GM23248 (cell line): ENCODE measurements around the gene ICAM5. TPM values are rescaled to one million over a fixed set of nuclear protein-coding genes. Genes with fewer than 3 reads are reported as not detected.

Source experiments
- DNase-seq: peaks from one replicate; pipeline ENCODE4 v3.0.0-alpha.2; 2015
- H2AFZ ChIP-seq: fragments of 200-600 bp; sonication (generic); 2 replicates; pipeline ENCODE4 v1.6.1; 2016; ENCODE audit warnings: antibody characterized with exemption
- H3F3A ChIP-seq: fragments of 200-600 bp; sonication (generic); 2 replicates; pipeline ENCODE4 v1.6.1; 2016; ENCODE audit warnings: mild to moderate bottlenecking, antibody characterized with exemption, mixed run types; ENCODE audit not compliant: insufficient read depth
- H3K27ac ChIP-seq: fragments of 200-600 bp; sonication (generic); 2 replicates; pipeline ENCODE4 v1.5.1; 2016; ENCODE audit warnings: mild to moderate bottlenecking
- H3K27me3 ChIP-seq: fragments of 200-600 bp; sonication (generic); replicated peaks from 2 replicates; pipeline ENCODE4 v1.6.1; 2016; ENCODE audit warnings: mild to moderate bottlenecking; ENCODE audit not compliant: insufficient read depth
- H3K36me3 ChIP-seq: fragments of 200-600 bp; sonication (generic); 2 replicates; pipeline ENCODE4 v1.6.1; 2016; ENCODE audit warnings: low read depth, mild to moderate bottlenecking
- H3K4me1 ChIP-seq: fragments of 200-600 bp; sonication (generic); 2 replicates; pipeline ENCODE4 v1.6.1; 2016; ENCODE audit warnings: mild to moderate bottlenecking; ENCODE audit not compliant: insufficient read depth
- H3K4me2 ChIP-seq: fragments of 200-600 bp; sonication (generic); one replicate; pipeline ENCODE4 v1.6.1; 2016; ENCODE audit warnings: mild to moderate bottlenecking; ENCODE audit not compliant: unreplicated experiment
- H3K4me3 ChIP-seq: fragments of 200-600 bp; sonication (generic); 2 replicates; pipeline ENCODE4 v1.5.1; 2016; ENCODE audit warnings: mild to moderate bottlenecking
- H3K79me2 ChIP-seq: fragments of 200-600 bp; sonication (generic); 2 replicates; pipeline ENCODE4 v1.6.1; 2016; ENCODE audit warnings: mild to moderate bottlenecking; ENCODE audit not compliant: insufficient read depth
- H3K9ac ChIP-seq: fragments of 200-600 bp; sonication (generic); 2 replicates; pipeline ENCODE4 v1.6.1; 2016; ENCODE audit warnings: mild to moderate bottlenecking
- H3K9me2 ChIP-seq: fragments of 200-600 bp; sonication (generic); 2 replicates; pipeline ENCODE4 v1.6.1; 2016; ENCODE audit warnings: mixed run types, mild to moderate bottlenecking, moderate library complexity; ENCODE audit not compliant: insufficient read depth
- H3K9me3 ChIP-seq: fragments of 200-600 bp; sonication (generic); one replicate; pipeline ENCODE4 v1.6.1; 2017; ENCODE audit warnings: low read depth
- H4K20me1 ChIP-seq: fragments of 200-600 bp; sonication (generic); 2 replicates; pipeline ENCODE4 v1.6.0; 2016; ENCODE audit not compliant: insufficient read depth
- EZH2 ChIP-seq: fragments of 200-600 bp; sonication (generic); IDR thresholded peaks from 2 replicates; pipeline ENCODE4 v1.6.1; 2018; ENCODE audit warnings: antibody characterized with exemption, mild to moderate bottlenecking; ENCODE audit not compliant: insufficient read depth, poor library complexity, severe bottlenecking
- EZH2phosphoT487 ChIP-seq: fragments of 200-600 bp; sonication (generic); IDR thresholded peaks from 2 replicates; pipeline ENCODE4 v1.6.1; 2018; ENCODE audit warnings: antibody characterized with exemption, moderate library complexity, mild to moderate bottlenecking, low read depth; ENCODE audit not compliant: insufficient read depth
- WGBS, 2 experiments: methylation state at CpG; one replicate each; pipeline ENCODE4 v1.1.6; 2015 to 2017; ENCODE audit warnings: low lambda C conversion rate in 2 of 2, low coverage in 1 of 2; ENCODE audit errors: missing lambda C conversion rate in 2 of 2; 5-methylcytosine and 5-hydroxymethylcytosine counted together
- in situ Hi-C: fragments of 300-500 bp; cut with MboI; formaldehyde crosslinking; loops from 2 replicates; pipeline ENCODE4 v1.15.0; 2020
- polyA plus RNA-seq: library from polyadenylated mRNA; unstranded; fragments of >200 nt; fragmentation: Nextera tagmentation; extraction: Ambion mirVana; gene quantifications from 2 replicates; pipeline ENCODE4 v1.2.1, GENCODE V29; 2016
- total RNA-seq: library from RNA; depleted of rRNA; stranded (reverse); fragments of >200 nt; shearing (Covaris generic); gene quantifications from 2 replicates; pipeline ENCODE4 v1.2.3, GENCODE V29; 2014

Gene ICAM5
- total and polyA plus RNA-seq, 2 experiments from 2014 or later, result 9.8 to 48.7 TPM

GRCh38 chr19:10246511-10246910 is 43.2 kb upstream of the ICAM5 start:
- Histone ChIP-seq H3K4me2 (no peak overlapping the region), H3K4me3 (no peak overlapping the region), H3K9me3 (no peaks in the 10 kb centered on the region), H3K9ac (no peak overlapping the region), H3F3A (no peaks in the 10 kb centered on the region), H3K9me2 (no peaks in the 10 kb centered on the region), H3K27me3 (no peaks in the 10 kb centered on the region), H3K36me3 (no peaks in the 10 kb centered on the region), H2AFZ (no peak overlapping the region), H3K4me1 (peaks cover 10% of the 10 kb centered on the region), H3K79me2 (no peaks in the 10 kb centered on the region), H4K20me1 (no peaks in the 10 kb centered on the region), H3K27ac (no peak overlapping the region)
- in situ Hi-C loops, result loop anchor here (25.0 kb wide), 1 partner anchor 309 kb away; the partner anchor contains the start of gene OLFM2
- DNase-seq, result no peak
- WGBS, 2 experiments, result 71 to 72% methylated on average over 6 of the region's 6 CpGs
- TF ChIP-seq EZH2 (no peak), EZH2phosphoT487 (no peak)

GRCh38 chr19:10251792-10252694 is 37.7 kb upstream of the ICAM5 start, which contains the start of gene MRPL4:
TSS of gene MRPL4 (plus strand) at chr19:10252214. CDS start at chr19:10252254, 40 bp downstream.
- Histone ChIP-seq H4K20me1 (no peaks in the 10 kb centered on the region), H3K9ac (peak within 1 kb of the TSS; percentile 87), H3K9me3 (no peaks in the 10 kb centered on the region), H3K4me1 (peaks cover 5% of the 10 kb centered on the region; the same call in 1 of the 2 replicates), H3K27me3 (no peaks in the 10 kb centered on the region), H3F3A (no peaks in the 10 kb centered on the region), H3K36me3 (no peaks in the 10 kb centered on the region), H3K79me2 (peaks cover 22% of the 10 kb centered on the region), H3K27ac (peak within 1 kb of the TSS; percentile 37), H3K4me2 (peak within 1 kb of the TSS; percentile 90), H2AFZ (peak within 1 kb of the TSS; percentile 90), H3K9me2 (no peaks in the 10 kb centered on the region), H3K4me3 (peak within 1 kb of the TSS; percentile 89)
- TF ChIP-seq EZH2phosphoT487 (no peak), EZH2 (no peak)
- peak; percentile 100 for DNase-seq
- in situ Hi-C loops, result no loop called here
- WGBS, 2 experiments, result 0 to 1% methylated on average over 53 to 62 of the region's 77 CpGs

- 31 to 32% methylated on average over 8 of the region's 8 CpGs for WGBS, 2 experiments
- Histone ChIP-seq H4K20me1 (no peaks in the 10 kb centered on the region), H3K9ac (peak overlapping the region; percentile 87), H3K4me2 (peak overlapping the region; percentile 90), H2AFZ (peak overlapping the region; percentile 90), H3K9me3 (no peaks in the 10 kb centered on the region), H3K9me2 (no peaks in the 10 kb centered on the region), H3K79me2 (peaks cover 22% of the 10 kb centered on the region), H3K4me3 (peak overlapping the region; percentile 89), H3F3A (no peaks in the 10 kb centered on the region), H3K4me1 (peaks cover 5% of the 10 kb centered on the region; the same call in 1 of the 2 replicates), H3K27me3 (no peaks in the 10 kb centered on the region), H3K36me3 (no peaks in the 10 kb centered on the region; the same call in 1 of the 2 replicates), H3K27ac (0 out of 2 replicates have a peak overlapping the region, but pooled peaks have one; percentile 37)
- DNase-seq, result no peak
- TF ChIP-seq EZH2 (no peak), EZH2phosphoT487 (no peak)
- in situ Hi-C loops, result no loop called here
These were observed 37.0 kb upstream of the ICAM5 start for GRCh38 chr19:10252707-10253106.

GRCh38 chr19:10254244-10254643 is 35.5 kb upstream of the ICAM5 start:
- Histone ChIP-seq H3K9me3 (no peaks in the 10 kb centered on the region), H3K27ac (no peak overlapping the region), H3K27me3 (no peaks in the 10 kb centered on the region), H3K9me2 (no peaks in the 10 kb centered on the region), H3K9ac (no peak overlapping the region), H3F3A (no peaks in the 10 kb centered on the region), H4K20me1 (no peaks in the 10 kb centered on the region), H3K4me1 (peaks cover 5% of the 10 kb centered on the region; the same call in 1 of the 2 replicates), H3K36me3 (no peaks in the 10 kb centered on the region; the same call in none of the 2 replicates), H3K79me2 (peaks cover 22% of the 10 kb centered on the region), H3K4me3 (no peak overlapping the region), H3K4me2 (no peak overlapping the region), H2AFZ (no peak overlapping the region)
- DNase-seq, result no peak
- no peak for TF ChIP-seq EZH2
- TF ChIP-seq EZH2phosphoT487, result no peak
- 95 to 98% methylated on average over 3 of the region's 3 CpGs for WGBS, 2 experiments
- in situ Hi-C loops, result no loop called here
